NK-92 (cell line): ENCODE data around the gene HSF2BP.
"Not testable (repeated sequence)": the region's sequence is repeated elsewhere in the genome, so short reads cannot be mapped to it uniquely, and the experiment has no call there.

Experiments used
- DNase-seq: peaks from one replicate; lab custom pipeline; 2025; ENCODE audit not compliant: unreplicated experiment; lab: John Stamatoyannopoulos, UW

HSF2BP gene

GRCh38 chr21:43687566-43688399 lies 28.5 kb upstream of the HSF2BP start:
- no peak for DNase-seq

- DNase-seq: no peak
Observed at GRCh38 chr21:43686811-43687565, 27.7 kb upstream of the HSF2BP start.

- no peak for DNase-seq
Observed at GRCh38 chr21:43684424-43684823, 25.1 kb upstream of the HSF2BP start.

GRCh38 chr21:43681650-43682049 lies 22.4 kb upstream of the HSF2BP start:
- no peak for DNase-seq

GRCh38 chr21:43680421-43680820 lies 21.1 kb upstream of the HSF2BP start:
- DNase-seq: not testable (repeated sequence)

DNA sequence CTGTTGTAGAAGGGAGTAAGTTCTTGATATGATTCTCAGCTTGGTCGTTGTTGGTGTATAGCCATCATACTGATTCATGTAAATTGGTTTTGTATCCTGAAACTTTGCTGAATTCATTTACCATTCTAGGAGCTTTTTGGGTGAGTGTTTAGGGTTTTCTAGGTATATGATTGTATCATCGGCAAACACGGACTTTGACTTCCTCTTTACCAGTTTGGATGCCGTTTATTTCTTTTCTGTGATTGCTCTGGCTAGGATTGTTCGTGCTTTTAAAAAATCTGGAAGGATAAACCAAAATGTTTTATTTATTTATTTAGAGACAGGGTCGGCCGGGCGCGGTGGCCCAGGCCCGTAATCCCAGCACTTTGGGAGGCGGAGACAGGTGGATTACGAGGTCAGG lies 20.7 kb upstream of the HSF2BP start:
- no peak for DNase-seq

DNA sequence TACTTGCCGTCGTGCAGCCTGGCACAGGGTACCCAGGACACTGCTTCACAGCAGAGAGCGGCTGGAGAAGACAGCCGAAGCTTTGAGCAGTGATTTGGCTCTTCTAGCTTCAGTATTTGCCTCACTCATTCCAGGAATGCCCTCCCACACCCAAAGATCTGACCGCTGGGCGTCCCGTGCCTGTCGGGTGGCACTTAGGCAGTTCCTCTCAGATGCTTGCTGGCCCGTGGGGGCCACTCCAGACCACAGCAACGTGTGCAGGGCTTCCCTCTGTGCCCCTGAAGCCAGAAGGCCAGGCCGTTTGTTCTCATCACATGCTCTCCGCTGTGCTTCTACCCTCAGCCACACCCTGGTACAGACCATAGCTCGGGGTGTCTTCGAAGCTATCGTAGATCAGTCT lies 17.1 kb upstream of the HSF2BP start:
- DNase-seq: no peak

- DNase-seq: no peak
Observed at GRCh38 chr21:43675871-43676270, 16.6 kb upstream of the HSF2BP start.

DNA sequence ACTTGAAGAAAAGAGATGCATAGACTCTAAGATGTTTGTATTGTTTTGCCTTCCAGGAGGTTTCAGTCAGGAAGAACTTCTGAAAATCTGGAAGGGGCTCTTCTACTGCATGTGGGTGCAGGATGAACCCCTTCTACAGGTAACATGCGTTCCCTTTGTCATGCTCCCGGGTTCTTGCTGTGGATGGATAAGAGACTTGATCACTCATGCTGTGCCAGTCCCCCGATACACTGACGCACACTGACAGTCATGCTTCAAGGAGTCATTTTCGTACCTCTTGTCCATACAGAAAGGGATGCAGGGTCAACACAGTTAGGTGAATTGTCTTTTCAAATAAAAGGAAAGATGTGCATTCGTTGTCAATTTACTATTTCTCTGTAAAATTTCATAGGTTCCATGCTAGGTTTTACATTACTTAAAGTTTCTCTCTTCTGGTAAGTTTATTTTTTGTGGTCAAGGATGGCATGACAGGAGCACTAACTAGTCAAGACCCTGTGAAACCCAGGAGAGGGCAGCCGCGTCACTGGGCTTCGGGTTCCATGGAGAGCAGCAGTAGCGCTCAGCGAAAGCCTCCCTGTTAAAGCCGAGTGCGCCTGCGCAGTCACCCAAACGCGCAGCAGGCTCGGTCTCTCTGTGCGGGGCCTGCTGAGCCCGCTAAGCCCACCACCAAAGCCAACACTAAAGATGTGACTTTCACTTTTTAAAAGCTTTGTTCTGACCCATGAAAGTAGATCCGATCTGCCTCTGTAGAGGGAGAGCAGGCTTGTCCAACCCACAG lies 10.7 kb upstream of the HSF2BP start:
- no peak for DNase-seq

- DNase-seq: no peak
Observed at GRCh38 chr21:43667191-43667904, 8.1 kb upstream of the HSF2BP start.

- DNase-seq: no peak
Observed at GRCh38 chr21:43665879-43666278, 6.6 kb upstream of the HSF2BP start.

DNA sequence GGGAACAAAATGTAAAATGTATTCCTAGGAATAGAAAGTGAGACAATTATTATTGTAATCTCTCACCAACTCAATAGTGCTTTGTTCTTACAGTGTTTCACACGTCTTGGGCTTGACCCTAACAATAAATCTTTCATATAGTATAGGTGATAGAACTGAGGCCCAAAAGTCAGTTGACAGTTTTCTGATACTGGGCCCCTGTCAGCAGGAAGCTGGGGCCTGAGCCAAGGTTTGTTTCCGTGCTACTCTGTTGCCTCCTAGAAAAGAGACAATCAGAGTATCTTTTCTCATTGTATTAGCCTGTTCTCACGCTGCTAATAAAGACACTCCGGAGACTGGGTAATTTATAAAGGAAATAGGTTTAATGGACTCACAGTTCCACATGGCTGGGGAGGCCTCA lies 5.1 kb upstream of the HSF2BP start:
- DNase-seq: no peak

GRCh38 chr21:43663033-43663432 lies 3.7 kb upstream of the HSF2BP start:
- no peak for DNase-seq

GRCh38 chr21:43662286-43662685 lies 3.0 kb upstream of the HSF2BP start:
- DNase-seq: no peak

DNA sequence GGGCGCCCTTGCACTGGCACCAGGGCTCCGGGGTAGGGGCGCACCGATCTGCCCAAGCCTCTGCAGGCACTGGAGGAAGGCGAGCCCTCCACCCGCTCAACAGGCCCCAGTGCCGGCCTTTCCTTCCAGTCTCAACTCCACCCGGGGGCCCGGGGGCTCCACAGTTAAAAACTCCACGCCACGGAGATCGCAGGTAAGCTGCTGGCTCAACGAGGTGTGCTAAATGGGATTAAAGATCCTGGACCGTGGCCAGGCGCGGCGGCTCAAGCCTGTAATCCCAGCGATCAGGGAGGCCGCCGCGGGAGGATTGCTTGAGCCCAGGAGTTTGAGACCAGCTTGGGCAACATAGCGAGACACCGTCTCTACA lies 536 bp downstream of the HSF2BP start:
- no peak for DNase-seq

DNA sequence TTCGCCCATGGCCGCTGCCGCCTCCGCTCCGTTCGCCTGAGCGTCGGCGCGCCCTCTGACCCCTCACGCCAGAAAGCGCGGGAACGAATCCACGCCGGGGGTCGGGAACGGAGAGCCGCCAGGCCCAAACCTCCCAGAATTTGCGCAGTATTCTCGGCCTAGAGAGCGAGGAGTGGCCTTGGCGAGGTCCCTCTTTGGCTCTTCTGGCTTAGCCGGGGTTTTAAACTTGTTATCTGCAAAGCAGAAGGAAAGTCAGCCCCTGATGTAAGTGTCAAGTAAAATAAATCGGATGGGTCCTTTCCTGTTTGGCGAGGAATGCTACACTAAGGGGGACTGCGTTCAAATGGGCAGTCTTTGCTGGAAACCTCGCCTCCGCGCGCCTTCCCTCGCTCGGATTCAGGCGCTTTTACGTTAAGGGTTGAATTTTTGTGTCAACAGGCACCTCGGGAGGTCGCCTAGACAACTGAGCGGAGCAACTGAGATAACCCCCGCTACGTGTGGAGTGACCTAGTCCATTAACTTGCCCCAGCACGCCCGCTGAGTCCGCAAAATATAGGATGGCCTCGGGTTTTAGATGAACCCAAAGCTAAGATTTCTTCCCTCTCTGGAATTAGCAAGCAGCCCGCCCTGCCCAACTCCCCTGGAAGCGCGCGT lies 1.1 kb downstream of the HSF2BP start:
- DNase-seq: no peak

DNA sequence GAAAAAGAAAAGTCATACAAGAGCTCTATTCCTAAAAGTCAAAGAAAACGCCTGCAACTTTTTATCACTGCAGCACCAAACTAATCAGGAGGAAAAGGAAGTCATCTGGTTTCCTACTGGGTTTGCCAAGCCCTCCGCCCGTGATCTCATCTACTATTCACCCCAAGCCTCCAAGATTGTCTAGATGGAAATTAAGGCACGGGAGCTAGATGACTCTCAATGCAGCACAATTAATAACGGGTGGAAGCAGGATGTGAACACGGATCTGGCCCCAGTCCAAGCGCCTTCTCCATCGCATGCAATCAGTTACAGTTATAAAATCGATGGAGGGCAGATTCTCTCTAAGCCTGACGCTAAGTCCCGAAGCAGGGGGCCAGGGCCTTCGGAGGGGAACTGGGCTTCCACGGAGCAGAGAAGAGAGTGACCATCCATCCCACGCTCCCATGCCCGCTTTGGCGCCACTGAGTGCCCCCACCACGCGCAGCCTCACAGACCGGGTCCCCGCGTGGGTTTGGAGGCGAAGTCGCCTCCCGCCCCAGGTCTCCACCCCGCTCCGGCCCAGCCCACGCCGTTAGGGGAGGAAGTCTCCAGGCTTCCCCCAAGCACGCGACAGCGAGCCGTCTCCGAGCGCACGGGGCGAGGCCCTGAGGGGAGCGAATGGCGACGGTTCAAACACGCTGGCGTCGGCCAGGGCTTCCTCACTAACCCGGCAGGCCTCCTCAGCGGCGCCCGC lies 1.8 kb downstream of the HSF2BP start:
- no peak for DNase-seq

DNA sequence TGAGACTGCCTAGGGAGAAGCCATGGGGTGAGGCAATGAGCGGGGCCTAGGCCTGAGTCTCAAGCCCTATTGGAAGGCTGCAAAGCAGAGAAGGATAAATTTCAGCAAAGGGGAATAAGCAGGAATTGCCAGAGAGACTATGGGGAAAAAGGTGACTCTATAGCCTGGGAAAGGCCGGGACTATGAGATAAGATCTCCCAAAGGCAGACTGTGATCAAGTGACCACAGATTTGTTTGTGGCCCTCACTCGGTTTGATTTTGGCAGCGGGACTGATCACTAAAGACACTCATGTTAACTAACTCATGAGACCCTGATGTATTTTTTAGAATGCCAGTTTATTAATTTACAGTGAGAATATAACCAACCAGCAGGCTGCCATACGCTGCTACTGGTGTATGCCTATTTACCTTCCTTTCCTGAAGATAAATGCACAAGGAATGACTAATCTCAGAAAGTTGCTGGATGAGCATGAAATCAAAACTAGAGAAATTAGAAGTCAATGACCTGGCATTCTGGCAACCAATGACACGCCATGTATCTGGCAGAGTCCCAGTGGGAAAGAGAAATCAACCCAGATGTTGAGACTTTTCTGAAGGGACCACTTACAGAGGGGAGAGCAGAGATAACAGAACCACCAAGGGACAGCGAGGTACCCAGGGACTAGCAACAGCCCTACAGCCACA lies 4.3 kb downstream of the HSF2BP start:
- DNase-seq: no peak

- DNase-seq: no peak
Observed at GRCh38 chr21:43653626-43654025, 5.7 kb downstream of the HSF2BP start.
